Stimulated activated CD4-positive, alpha-beta T cell treated with anti-CD3 and anti-CD28 coated beads, TNF-alpha, amount 100 ng/mL, for 1 hour (primary cell): ENCODE data around the gene MUSK.
"Not testable (repeated sequence)": the region's sequence is repeated elsewhere in the genome, so short reads cannot be mapped to it uniquely, and the experiment has no call there.

ENCODE experiments used
- DNase-seq, 3 donors: peaks; one replicate each; pipeline ENCODE4 v3.0.0-alpha.2; 2020; ENCODE audit warnings: low read depth in 3 of 3, low spot score in 1 of 3

MUSK gene

DNA sequence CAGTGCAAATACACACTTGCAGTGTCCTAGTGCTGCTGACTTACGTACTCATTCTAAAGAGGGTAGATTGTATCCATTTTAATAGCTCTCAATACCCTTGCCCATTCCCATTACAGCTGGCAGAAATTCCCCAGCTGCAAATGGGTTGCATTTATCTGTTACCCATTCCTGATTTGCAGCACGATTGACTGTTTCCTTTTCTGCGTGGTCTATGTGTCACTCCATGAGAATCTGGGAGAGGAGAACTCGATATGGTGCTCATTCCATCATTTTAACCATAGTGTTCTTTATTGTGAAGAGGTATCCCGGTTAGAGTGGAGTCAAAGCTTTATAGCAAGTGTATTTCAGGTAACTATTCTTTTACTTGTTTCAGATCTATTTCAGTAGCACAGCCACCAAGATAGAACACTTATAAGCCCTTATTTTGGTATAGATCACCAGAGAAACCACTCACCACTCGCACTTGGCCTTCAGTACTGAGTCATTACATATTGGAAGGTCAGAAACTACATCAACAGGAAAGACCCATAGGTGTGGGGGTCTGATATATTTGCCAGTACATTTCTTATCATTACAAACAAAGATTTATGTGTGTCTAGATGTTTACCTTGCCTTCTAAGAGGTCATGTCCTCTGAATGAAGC lies 139.5 kb downstream of the MUSK start:
- DNase-seq, result no peak

DNA sequence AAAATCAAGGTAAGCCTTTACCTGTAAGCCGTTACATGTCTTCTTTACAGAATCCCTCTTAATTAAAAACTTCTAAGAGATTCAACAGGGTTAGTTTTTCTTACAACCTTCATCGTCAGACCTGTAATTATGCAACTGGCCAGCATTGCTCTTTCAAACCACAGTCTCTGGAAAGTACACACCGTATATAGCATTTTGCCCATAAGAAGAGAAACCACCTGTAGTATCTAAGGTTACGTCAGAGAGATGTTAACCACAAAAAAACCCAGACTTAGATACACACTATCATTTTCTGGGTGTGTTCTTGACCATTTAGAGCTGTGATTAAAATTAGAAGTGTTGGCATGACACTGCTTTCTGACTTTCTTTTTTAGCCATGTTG lies 140.0 kb downstream of the MUSK start:
- no peak for DNase-seq

DNA sequence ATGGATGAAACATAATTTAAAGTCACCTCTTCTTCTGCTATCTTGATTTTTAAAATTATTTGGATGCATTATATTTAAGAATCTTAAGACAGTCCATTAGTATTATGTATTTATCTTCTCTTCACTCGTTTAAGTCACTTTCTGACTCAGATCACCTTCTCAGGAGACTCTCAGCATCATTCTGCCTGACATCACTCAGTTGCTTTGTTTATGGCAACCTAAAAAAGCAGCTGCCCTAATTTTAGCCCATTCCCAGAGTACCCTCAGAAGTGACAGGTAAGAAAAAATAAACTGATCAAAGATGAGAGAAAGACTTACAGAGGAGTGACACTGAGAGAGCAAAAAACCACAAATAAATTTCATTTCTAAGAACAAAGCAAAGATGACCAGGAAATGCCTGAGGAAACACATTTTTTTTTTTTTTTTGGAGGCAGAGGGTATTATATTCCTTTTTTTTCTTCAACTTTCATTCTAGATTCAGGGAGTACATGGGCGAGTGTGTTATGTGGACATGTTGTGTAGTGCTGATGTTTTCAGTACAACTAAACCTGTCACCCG lies 140.5 kb downstream of the MUSK start:
- DNase-seq, result no peak

DNA sequence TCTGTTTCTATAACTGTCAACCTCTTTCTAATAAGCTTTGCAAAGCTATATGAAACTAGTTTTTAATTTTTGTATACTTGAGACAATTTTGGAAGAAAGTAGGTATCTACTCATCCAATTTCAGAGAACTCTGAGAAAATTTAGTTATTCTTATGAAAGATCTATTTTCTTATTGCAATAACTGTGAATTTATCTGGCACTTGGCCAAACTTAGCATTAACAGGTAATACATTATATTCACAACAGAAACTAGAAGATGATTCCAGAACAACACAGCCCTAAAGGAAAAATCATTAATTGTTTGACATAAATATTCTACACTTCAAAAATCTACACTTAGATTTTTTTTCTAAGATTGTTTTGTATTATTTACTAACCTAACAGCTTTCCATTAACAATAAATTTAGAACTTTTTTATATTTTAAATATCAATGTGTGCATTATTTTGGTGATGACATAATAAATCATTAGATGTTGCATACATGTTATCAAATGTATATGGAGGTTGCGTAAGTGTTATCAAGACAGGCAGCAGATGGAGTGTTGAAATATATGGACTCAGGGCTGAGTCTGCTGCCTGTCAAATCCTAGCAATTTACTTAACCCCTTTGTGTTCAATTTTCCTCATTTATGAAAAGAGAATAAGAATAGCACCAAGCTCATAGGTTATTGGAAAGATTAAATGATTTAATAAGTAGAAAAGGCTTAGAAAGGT lies 141.8 kb downstream of the MUSK start:
- DNase-seq, result no peak

DNA sequence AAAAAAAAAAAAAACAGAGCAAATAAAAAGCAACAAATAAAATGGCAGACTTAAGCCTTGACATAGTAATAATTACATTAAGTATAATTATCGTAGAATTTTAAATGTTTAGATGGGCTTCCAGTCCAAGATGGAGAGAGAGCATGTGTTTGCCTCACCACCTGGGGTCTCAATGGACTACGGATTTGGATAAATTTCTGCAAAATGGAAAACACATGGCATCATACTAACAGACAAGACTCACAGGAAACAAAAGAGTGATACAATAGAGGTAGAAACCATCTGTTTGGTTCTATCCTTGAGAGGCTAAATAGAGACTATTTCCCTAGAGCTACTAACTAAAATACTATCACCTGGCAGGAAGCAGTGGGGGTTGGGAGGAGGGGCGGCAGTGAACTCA lies 144.3 kb downstream of the MUSK start:
- DNase-seq, result no peak

DNA sequence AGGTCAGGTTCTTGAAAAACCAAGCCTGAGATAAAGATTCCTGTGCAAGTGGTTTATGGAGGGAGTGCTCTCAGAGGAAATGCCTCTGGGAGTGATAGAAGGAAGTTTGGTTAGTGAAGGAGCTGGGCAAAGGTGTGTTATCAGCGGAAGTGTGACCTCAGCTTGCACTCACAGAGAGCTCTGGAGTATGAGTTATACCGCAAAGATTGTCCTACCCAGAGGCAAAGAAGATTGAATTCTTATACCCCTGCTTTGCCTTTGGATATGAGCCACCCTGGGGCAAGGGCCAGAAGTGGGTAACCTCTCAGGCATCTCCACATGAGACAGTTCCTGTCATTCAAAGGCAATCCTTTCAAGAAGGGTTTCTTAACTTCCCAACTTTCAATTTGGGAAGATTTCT lies 145.6 kb downstream of the MUSK start:
- DNase-seq, result no peak

DNA sequence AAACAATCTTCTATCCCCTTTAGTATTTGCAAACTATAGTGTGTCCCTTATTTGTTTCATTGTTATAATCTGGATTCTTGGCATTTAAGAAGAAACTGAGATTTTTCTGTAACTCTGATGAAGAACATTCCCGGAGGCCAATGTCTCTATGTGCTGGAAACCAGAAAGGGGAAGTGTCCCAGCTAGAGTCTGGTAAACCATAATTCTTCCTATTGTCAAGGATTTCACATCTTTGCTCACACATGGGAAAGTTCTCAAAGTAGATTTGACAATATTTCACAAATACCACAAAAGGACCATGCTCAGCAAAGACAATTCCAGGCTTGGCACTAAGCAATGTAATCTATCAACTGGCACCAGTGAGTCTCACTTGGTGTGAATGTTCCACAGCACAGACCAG lies 146.8 kb downstream of the MUSK start:
- no peak for DNase-seq

DNA sequence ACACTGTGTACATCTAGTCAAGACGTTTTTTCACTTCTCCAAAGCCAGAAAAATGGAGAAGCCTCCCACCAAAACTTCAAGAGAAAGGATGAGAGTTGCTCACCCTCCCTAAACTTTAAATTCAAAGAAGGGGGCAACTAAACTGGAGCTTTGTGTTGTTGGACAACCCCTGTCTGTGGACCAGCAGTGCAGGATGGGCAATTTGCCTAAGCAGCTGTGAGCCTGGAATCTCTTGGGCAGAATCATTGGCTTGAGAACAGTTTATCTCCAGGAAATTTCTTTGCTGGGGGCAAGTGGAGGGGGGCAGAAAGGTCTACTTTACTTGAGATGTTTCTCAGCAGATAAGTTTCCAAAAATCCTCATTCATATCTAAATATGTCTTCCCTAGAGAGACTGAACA lies 151.8 kb downstream of the MUSK start:
- no peak for DNase-seq

DNA sequence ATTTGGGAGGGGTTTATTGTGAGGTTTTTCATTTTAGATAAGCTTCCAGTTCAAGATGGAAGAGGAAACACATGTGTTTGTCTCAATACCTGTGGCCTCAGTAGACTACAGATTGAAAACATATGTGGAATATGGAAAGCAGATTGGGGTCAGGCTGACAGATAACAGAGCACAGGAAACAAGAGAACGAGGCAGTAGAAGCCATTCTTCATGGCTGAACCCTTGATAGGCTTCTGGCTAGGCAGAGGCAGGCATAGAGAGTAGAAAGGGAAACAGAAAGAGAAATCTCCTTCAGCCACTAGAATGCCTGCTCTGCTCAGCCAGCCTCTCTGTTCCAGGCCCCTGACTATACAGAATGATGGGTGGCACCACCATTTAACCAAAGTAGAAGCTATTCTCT lies 152.5 kb downstream of the MUSK start:
- DNase-seq, result no peak

DNA sequence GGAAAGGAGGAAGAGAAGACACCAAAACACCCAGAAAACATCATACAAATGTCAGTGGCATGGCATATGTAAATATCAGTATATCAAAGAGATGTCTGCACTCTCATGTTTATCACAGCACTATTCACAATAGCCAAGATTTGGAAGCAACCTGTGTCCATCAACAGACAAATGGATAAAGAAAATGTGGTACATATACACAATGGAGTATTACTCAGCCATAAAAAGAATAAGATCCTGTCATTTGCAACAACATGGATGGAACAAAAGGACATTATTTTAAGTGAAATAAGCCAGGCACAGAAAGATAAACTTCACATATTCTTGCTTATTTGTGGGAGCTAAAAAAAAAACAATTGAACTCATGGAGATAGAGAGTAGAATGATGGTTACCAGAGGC lies 156.5 kb downstream of the MUSK start:
- not testable (repeated sequence) for DNase-seq

DNA sequence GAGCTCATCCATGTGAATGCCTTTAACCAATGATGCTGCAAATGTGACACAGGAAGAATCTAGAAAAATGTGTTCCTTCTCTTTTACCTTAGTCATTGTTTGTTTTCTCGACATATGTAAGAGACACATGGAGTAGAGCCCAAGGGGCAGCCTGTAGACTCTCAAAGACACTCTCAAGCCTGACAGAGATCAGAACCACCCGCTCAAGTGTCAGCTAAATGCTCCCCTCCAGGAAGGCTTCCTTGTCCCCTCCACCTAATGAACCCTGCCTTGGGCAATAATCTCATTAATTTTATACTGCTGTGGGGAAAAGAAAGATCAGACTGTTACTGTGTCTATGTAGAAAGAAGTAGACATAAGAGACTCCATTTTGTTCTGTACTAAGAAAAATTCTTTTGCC lies 157.4 kb downstream of the MUSK start:
- no peak for DNase-seq

DNA sequence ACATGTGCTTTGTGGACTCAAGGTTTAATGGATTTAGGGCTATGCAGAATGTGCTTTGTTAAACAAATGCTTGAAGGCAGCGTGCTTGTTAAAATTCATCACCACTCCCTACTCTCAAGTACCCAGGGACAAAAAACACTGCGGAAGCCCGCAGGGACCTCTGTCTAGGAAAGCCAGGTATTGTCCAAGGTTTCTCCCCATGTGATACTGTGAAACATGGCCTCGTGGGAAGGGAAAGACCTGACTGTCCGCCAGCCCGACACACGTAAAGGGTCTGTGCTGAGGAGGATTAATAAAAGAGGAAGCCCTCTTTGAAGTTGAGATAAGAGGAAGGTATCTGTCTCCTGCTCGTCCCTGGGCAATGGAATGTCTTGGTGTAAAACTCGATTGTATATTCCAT lies 157.8 kb downstream of the MUSK start:
- not testable (repeated sequence) for DNase-seq

DNA sequence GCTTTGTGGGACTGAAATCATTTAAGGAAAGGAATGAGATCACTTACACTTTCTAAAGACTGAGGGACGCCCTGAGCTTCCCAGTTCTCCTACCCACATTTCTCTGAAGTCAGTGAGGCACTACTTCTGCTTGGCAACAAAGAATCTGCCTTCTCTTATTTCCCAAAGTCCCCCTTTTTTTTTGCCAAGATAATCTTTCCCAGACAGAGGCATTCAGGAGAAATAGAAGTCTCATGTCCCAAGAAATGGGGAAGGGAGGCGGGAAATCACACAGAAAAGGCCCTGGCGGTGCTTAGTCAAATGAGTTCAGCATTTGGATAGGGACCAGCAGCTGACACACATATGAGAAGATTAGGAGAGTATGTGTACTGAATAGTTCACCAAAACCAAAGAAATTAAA lies 159.7 kb downstream of the MUSK start:
- no peak for DNase-seq

DNA sequence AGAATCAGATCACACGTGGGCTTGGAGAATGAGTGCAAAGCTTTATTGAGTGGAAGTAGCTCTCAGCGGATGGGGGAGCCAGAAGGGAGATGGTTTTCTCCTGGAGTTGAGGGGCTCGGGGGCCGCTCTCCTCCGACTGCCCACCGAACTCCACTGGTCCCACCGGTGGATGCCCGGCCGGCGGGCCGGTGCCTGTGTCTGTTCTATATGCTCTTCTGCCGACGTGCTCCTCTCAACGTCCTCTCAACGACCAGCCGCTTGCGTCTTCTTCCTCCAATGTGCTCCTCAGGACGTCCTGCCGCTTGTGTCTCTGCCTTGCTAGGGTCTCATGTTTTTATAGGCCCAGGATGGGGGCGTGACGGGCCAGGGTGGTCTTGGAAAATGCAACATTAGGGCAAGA lies 161.9 kb downstream of the MUSK start:
- no peak for DNase-seq

DNA sequence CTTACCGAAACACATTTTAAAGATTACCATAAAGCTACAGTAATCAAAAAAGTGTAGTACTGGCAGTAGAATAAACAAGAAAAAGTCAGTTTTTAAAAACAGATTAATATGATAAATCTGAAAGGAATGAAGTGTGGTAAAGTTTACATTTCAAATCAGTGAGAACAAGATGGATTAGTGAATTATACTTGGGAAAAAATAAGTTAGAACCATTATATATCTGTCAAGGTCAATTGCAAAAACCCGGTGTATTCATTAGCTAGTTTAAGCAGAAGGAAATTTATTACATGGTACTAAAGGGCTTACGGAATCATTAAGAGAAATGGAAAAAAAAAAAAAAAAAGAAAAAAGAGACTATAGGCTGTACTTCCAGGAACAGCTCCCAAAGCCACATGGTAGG lies 164.3 kb downstream of the MUSK start:
- DNase-seq, result no peak

DNA sequence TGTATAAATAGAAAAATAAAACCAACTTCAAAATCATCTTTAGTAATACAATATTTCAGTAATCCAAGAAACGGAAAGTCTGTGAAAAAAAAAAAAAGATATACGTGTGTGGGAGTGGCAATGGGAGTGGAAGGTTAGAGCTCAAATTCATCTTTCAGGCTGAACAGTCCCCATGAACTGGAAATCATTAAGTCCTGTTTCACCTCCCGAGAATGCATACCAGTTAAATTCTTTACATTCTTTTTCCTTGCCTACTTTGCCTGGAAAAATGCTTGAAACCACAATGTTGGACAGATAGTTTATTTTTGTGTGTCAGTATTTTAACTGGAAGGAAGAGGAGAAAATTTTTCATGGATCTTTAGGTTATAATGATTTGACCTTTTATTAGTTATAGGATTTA lies 166.8 kb downstream of the MUSK start:
- DNase-seq, result no peak

DNA sequence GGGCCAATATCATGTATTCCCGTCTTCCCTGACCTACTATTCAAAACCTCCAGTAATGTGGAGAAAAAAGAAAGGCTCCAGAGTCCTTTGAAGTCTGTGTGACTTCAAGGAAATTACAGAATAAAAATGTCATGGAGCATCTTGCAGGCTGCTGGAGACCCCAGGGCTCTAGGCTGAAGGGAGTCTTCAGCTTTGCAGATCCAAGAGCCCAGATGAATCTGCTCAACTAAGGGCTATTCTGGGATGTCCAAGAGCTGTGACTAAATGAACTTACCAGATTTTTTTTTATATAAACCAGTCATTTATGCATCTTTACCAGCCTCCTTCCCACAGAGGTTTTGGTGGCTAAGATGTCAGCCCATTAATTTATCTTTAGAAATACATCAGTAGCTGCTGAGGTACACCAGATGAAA lies 167.3 kb downstream of the MUSK start:
- DNase-seq, result no peak

DNA sequence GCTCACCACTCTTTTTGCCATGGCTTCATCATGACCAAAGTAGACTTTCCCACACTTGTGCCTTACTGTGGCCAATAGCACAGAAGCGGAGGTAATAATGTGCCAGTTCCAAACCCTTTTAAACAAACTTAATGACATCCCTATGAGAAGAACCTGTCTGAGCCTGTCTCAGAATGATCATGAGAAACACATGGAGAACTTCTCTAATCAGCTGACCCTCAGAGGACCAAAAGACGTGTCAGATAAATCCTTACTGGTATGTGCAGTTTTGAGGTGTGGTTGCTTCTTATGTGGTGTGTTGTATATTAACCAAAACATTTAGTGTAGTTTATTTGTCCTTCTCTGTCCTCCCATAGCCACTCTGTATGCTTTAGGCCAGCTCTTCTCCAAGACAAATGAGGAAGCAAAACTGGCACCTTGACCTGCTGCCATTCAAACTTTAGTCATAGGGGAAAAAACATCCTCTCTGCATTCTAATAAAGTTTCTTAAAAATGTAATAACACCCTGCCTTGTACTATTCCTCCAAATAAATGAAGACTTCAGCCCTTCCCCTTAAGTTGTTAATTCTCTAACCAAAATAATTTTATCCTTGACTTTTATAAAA lies 168.9 kb downstream of the MUSK start:
- DNase-seq, result no peak

DNA sequence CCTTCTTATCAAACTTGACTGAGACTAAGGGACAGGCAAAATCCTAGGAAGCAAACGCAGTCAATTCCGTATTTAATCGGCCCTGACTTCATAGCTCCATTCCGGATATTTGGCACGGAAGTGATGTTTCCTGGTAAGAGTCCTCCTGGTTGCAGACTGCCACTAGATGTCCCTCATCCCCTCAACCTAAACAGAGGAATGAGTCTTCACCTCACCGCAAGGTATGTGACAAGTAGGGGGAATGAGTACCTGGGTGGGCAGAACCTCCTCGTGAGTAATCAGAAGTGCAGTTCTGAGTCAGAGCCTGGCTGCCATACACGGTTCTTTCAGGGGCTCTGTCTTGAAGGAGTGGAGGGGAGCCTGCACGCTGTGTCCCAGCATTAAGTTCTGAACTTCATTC lies 173.6 kb downstream of the MUSK start:
- DNase-seq, result no peak

DNA sequence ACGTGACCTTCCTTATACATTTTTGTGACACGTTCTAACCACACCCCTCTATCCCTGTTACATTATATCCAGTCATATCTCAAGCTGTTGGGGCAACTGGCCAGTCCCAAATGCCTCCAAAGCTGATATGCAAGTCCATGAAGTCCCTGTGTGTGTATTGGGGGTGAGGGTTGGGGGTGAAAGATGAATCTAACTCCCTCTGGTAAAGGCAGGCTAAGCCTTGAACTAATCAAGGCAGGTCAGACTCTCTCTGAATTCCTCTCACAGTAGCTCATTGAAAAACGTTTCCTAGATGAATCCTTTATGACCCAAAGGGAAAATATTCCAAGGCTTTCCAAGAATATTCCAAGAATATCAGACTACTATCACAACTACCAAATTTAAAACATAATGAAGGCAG lies 174.4 kb downstream of the MUSK start:
- DNase-seq, result no peak

DNA sequence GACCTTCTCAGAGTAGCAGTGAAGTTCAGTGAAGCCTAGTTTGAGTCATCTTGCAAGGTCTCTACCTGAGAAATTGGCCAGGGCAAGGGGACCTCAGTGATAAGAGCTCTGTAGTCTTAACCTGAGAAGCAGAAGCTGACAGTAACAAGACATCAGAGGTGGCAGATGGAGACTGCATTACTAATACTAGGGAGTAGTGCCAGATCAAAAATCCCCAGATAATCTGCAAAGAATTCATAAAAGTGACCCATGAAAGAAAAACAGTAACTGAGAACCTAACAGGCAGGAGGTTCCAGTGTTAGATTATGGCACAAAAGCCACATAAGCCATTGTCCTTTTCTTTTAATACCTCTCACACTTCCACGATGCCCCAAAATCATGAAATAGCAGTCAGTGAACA lies 175.5 kb downstream of the MUSK start:
- no peak for DNase-seq

DNA sequence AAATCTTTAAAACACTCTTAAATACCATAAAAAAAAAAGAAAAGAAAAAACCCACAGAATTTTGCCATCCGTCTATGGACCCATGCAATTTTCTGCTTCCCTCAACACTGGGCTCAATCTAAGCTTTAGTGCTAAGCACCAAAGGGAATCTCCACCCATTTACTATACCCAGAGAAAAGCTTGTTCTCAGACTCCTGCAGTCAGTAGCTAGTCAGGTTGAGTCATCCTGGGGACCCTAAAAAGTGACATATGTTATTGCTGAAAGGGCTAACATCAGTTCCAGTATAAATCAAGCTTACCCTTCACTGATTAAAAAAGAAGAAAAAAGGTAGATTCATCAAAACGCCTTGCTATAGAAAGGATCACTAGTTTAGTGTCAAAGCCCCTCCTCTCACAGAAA lies 177.6 kb downstream of the MUSK start:
- DNase-seq, result no peak

DNA sequence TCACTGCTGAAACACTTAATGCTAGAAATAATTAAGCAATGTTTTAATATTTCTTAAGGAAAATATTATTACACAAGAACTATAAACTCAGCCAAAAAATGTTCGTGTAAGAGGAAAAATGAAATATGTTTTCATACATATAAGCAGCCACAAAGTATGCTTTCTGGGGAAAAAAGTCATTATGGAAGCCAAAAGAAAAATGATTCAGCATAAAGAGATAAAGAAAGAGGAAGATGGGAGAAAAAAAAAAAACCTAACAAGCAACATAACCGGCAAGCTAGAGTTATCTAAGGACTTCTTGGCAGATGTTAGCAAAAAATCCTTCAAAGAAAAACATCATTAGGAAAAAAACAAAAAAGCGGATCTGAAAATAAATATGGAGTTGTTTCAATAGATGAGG lies 179.1 kb downstream of the MUSK start:
- DNase-seq, result no peak
